Fibroblast of the conjunctiva (primary cell): ENCODE data around the gene TMPRSS15.
A peak's percentile ranks its signal among the peaks of the same experiment; 100 is the strongest.

Experiments
- DNase-seq: peaks from one replicate; pipeline ENCODE4 v3.0.0-alpha.2; 2010; ENCODE audit warnings: low read depth

The TMPRSS15 gene

GRCh38 chr21:18349468-18349867, 54.1 kb downstream of the TMPRSS15 start:
- no peak for DNase-seq

- DNase-seq = peak; percentile 12
Measured at GRCh38 chr21:18340387-18340942, 63.1 kb downstream of the TMPRSS15 start.

- no peak for DNase-seq
Measured at GRCh38 chr21:18335651-18336236, 67.8 kb downstream of the TMPRSS15 start.

GRCh38 chr21:18334066-18334465, 69.5 kb downstream of the TMPRSS15 start:
- DNase-seq = no peak

- no peak for DNase-seq
Measured at GRCh38 chr21:18318156-18318555, 85.4 kb downstream of the TMPRSS15 start.

- DNase-seq = no peak
Measured at GRCh38 chr21:18298228-18298627, 105.4 kb downstream of the TMPRSS15 start.

- no peak for DNase-seq
Measured at GRCh38 chr21:18294100-18294499, 109.5 kb downstream of the TMPRSS15 start.

- no peak for DNase-seq
Measured at GRCh38 chr21:18289876-18290275, 113.7 kb downstream of the TMPRSS15 start.

GRCh38 chr21:18285379-18285778, 118.2 kb downstream of the TMPRSS15 start:
- no peak for DNase-seq

- no peak for DNase-seq
Measured at GRCh38 chr21:18275781-18276180, 127.8 kb downstream of the TMPRSS15 start.

- DNase-seq = no peak
Measured at GRCh38 chr21:18274370-18274769, 129.2 kb downstream of the TMPRSS15 start.

GRCh38 chr21:18273400-18273799, 130.2 kb downstream of the TMPRSS15 start:
- DNase-seq = no peak

- DNase-seq = no peak
Measured at GRCh38 chr21:18269856-18270255, 133.7 kb downstream of the TMPRSS15 start.

- DNase-seq = no peak
Measured at GRCh38 chr21:18268906-18269305, 134.7 kb downstream of the TMPRSS15 start.

- DNase-seq = no peak
Measured at GRCh38 chr21:18267496-18267895, 136.1 kb downstream of the TMPRSS15 start.

GRCh38 chr21:18265944-18266343, 137.6 kb downstream of the TMPRSS15 start:
- DNase-seq = no peak

- no peak for DNase-seq
Measured at GRCh38 chr21:18253799-18254198, 149.8 kb downstream of the TMPRSS15 start.

- no peak for DNase-seq
Measured at GRCh38 chr21:18253221-18253620, 150.4 kb downstream of the TMPRSS15 start.

- no peak for DNase-seq
Measured at GRCh38 chr21:18252680-18253079, 150.9 kb downstream of the TMPRSS15 start.

GRCh38 chr21:18252256-18252655, 151.3 kb downstream of the TMPRSS15 start:
- DNase-seq = no peak

GRCh38 chr21:18251065-18251464, 152.5 kb downstream of the TMPRSS15 start:
- DNase-seq = no peak

- no peak for DNase-seq
Measured at GRCh38 chr21:18249672-18250071, 153.9 kb downstream of the TMPRSS15 start.

GRCh38 chr21:18248171-18248570, 155.4 kb downstream of the TMPRSS15 start:
- DNase-seq = no peak

- DNase-seq = no peak
Measured at GRCh38 chr21:18245464-18245967, 158.1 kb downstream of the TMPRSS15 start.
